Stimulated activated CD4-positive, alpha-beta T cell treated with anti-CD3 and anti-CD28 coated beads, Interleukin-15, amount 100 ng/mL, for 1 hour (primary cell): Measurements from ENCODE around the gene TBC1D9.
"Not testable (repeated sequence)": the region's sequence is repeated elsewhere in the genome, so short reads cannot be mapped to it uniquely, and the experiment has no call there.

Experiments used
- DNase-seq, 2 donors: peaks; one replicate each; pipeline ENCODE4 v3.0.0-alpha.2; 2020; ENCODE audit warnings: low read depth in 1 of 2, low spot score in 1 of 2

Gene TBC1D9

DNA sequence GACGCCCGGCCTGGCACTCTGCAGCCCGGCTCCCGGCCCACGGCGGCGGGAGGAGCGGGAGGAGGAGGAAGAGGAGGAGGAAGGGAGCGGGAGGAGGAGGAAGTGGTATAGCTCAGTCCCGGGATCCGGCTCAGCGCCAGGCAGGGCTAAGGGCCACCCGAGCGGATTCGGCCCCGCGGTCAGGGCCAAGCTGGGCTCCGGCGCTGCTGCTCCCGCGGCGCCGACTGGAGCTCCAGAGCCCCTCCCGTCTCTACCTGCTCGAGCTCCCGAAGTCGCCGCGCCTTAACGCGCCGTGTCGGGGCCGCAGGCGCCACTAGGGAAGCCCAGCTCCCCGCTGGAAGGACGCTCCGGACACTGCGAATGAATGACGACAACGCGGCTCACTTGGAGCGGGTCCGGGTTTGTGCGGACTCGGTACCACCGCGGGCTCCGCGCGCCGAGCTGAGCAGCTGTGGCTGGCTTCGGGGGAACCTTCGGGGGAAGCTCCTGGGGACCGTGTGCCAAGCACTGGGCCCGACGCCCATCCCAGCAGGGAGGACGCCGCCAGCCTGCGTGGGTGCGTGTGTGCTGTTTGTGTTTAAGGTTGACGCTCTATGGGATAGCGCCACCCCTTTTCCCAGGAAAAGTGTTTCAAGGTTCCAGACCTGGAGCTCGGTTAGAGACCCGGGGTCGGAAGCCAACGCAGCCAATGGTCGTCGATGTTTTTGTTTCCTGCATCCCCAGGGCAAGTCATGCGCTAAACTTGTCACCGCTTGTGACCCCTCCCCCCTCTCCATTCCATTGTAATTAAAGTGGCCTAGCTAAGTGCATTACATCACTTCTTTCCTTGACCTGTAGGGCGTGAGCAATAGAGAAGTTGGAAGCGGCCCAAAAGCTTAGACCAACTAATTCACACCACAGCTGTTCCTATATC lies at the start of gene TBC1D9:
TBC1D9 (minus strand) TSS at position 67 of the 913 bp plus-strand sequence. CDS start 340 bp downstream, outside the sequence.
- no peak for DNase-seq

DNA sequence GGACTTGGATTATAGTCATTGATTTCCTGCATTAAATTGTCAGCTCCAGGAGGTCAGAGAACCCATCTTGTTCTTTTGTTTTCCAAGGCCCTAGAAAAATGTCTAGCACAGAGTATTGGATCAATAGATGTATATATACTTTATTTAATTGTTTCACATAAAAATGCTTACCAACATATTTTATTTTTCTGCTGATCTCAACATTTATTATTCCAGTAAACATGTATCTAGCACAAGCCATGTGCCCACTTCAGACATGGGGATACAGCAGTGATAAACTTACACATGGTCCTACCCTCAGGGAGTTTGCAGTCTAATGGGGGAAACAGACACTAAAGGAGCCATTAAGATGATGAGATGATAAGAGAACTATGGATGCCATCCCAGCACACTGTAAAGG lies 49.1 kb upstream of the TBC1D9 start:
- DNase-seq, result no peak

DNA sequence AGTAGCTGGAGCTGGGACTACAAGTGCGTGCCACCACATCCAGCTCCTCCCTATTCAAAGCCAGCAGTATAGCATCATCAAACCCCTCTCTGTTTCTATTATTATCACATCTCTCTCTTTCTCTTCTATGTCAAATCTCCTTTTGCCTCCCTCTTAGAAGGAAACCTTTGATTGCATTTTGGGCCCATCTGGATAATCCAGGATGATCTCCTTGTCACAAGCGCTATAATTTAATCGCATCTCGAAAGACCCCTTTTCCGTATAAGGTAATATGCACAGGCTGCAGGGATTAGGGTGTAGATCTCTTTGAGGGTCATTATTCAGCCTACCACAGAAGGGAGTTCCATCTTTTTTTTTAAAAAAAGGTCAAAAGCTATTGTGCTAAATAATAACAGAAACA lies 46.4 kb upstream of the TBC1D9 start:
- no peak for DNase-seq

DNA sequence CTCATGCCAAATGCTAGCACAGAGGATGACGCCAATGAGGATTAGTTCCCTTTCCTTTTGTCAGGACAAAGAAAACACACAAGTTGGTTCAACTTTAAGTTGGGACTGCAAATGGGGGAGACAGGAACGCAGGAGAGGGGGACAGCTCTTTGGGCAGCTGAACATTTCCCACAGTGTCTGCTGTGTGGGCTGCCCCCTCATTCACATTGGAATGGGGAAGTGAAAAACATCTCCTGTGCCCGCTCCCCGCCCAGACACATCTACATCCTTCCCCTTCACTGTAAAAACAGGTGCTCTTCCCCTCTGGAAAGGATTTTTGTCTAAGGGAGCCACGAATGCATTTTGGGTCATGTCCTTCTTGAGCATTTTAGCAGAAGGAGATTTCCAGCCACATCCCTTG lies 44.5 kb upstream of the TBC1D9 start:
- DNase-seq, result no peak

DNA sequence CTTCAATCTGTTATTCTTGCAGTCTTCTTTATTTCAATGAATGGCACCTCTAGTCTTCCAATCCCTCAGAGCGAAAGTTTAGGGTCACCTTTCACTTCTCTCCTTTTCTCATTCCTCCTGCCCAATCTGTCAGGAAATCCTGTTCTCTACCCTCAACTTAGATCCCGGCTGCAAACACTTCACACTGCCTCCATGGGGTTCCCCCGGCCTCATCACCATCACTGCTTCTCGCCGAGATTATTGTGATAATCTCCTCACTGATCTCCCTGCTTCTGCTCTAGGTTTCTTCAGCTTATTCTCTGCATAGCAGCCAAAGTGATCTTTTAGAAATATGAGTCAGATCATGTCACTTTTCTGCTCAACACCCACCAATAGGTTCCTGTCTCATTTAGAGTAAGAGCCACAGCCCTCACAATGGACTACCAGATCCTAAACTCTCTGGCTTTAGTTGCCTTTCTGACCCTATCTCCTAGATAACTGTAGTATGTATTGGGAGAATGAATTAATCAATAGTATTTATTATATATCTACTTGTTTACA lies 43.6 kb upstream of the TBC1D9 start:
- no peak for DNase-seq

DNA sequence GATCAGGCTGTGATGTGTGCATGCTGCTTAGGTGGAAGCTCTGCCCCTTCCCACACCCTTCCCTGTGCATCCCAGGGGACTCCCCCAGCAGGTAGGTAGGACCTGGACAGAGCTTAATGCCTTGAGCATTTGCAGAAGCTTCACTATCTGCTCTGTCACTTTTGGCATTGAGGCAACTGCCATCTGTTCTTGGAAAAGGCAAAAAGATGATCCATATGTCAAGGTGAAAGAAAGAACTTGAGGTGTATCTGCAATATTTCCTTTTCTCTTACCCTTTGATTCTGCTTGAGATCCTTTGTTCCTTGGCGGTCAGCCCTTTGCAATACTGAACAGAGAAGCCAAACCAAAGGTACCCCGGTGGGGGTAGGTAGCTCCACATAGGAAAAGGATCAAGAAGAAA lies 37.1 kb upstream of the TBC1D9 start:
- DNase-seq, result no peak

DNA sequence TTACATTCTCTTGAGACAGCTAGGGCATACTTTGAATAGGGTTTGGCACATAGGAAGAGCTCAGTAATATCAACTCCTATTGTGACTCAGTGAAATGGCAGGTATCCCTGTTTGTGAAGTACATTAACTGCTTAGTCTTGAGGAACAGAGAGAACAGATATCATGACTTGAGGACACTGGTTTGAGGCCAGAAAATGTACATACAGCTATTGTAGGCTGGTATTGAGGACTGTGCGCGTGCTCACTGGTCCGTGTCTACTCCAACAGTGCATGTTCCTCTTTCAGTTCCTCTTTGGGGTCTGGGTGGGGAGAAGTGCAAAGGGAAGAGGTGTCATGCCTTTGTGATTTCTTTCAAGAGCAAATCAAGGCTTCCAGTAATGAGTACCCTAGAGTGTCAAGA lies 34.6 kb upstream of the TBC1D9 start:
- no peak for DNase-seq

DNA sequence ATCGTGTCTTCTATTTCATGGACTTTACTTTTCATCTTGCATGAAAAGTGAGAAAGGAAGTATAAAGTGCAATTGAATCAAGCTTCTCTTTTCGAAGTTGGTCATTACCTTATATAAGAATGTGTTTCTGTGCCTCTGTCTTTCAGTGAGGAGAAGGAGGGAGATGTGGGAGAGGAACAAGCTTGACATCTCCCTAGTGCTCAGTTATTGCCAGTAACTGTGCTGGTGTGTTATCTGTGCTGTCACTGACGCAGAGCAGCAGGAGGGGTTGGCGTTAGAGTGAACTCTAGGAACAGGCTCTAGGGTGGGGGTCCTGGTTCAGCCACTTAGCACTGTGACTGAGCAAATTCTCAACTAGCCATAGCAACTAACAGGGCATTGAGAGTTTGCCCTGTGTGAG lies 34.0 kb upstream of the TBC1D9 start:
- DNase-seq, result no peak

DNA sequence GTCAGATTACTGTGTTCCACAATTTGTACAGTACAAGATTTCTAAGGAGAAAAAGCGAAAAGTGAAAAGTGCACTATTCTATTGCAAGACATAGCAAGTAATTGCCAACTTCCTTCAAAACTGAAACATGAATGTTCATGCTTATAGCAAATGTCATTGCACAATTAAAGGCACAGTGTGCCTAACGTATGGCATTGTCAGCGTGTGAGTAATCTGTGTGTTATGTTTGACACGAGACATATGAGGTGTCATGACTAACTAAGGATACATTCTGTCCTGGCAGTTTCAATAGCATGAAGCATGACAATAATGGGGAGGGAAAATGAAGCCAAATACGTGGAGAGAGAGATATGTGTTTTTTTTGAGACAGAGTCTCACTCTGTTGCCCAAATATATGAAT lies 33.6 kb upstream of the TBC1D9 start:
- DNase-seq, result no peak

DNA sequence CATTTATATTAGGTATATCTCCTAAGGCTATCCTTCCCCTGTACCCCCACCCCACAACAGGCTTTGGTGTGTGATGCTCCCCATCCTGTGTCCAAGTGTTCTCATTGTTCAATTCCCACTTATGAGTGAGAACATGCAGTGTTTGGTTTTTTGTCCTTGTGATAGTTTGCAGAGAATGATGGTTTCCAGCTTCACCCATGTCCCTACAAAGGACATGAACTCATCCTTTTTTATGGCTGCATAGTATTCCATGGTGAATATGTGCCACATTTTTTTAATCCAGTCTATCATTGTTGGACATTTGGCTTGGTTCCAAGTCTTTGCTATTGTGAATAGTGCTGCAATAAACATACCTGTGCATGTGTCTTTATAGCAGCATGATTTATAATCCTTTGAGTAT lies 26.6 kb upstream of the TBC1D9 start:
- DNase-seq, result not testable (repeated sequence)

DNA sequence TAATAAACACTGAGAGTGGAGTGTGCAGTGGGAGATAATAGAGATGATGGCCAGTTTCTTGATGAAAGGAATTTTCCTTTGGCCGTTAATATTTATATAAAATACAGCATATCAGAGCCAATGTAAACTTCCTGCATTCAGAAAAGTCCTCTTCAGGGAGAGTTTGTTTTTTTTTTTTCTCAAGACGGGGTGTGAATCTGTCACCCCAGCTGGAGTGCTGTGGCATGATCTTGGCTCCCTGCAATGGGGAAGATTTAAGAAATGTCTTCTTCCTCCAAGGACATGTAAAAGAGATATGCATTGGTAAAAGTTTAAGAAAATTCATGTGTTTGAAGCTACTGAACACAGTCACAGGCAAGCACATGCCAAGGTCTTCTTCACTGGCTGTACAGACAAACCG lies 25.4 kb upstream of the TBC1D9 start:
- no peak for DNase-seq

DNA sequence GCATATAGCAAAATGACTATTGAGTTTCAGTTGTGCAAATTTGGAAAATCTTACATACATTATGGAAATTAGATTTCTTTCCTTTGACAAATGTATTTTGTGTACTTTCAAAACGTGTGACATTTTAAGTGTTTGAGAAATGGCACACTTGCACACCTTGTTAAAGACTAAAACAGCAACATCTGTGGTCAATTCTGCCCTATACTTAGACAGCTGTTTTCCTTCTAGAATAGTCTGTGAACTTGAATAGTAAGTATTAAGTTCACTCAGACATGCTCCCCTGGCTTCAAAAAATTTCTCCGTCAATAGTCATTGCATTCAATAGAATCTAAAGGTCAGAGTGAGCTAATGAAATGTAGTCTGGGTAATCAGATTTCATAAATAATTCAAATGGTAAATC lies 21.7 kb upstream of the TBC1D9 start:
- no peak for DNase-seq

DNA sequence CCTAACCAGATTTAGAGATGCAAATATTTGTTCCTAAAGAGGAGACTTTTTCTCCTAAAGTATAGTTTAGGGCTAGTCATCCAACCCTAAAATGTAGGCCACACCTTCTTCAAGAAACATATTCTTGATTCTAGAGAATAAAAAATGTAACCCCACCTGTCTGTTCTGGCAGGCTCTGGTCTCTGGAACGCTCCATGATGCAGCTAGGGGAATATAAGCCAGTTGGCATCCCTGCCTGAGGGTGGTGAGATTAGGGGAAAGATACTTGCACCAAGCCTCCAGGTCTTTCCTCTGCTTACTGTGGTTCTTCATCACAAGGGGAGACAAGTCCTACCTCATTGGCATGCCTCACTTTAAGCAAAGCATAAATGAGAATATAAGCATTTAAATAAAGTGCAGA lies 21.2 kb upstream of the TBC1D9 start:
- DNase-seq, result no peak

DNA sequence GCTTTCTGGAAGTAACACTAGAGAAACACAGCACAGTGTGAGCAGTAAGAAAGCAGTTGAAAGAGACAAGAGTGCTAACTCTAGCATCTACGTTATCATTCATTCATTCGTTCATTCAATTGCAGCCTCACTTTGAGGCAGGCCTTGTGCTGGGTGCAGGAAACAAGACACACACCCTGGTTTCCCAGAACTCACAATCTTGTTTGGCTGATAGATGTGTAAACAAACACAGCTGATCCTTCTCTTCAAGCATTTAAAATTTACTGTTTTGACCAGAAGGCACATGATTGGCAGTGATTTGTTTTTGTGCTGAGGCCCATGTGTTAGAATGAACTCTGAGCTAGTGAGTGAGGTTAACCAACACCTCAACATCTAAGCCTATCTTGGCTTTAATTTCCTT lies 20.4 kb upstream of the TBC1D9 start:
- no peak for DNase-seq

DNA sequence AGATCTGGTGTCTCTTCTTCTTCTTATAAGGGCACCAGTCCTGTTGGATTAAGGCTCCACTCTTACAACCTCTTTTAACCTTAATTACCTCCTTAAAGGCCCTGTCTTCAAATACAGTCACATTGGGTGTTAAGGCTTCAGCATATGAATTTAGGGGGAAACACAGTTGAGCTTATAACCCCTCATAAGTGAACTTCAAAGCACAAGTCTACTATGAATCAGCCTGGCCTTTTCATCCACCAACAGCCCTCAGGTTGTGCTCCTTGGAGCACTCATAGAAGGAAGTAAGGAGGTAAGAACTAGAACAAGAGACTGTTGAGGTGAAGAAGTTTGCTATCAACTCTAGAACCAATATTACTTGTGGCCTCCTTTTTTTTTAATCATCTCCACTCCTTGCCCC lies 18.8 kb upstream of the TBC1D9 start:
- no peak for DNase-seq

DNA sequence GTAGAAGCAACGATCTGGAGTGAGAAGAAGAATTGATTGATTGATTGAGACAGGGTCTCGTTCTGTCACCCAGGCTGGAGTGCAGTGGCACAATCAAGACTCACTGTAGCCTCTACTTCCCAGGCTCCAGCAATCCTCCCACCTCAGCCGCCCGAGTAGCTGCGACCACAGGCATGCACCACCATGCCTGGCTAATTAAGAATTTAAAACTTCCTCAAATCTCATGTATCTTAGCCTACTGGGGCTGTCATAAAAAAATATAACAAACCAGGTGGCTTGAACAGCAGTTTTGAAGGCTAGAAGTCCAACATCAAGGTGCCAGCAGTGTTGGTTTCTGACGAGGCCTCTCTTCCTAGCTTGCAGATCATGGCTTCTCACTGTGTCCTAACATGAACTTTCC lies 18.3 kb upstream of the TBC1D9 start:
- DNase-seq, result no peak

DNA sequence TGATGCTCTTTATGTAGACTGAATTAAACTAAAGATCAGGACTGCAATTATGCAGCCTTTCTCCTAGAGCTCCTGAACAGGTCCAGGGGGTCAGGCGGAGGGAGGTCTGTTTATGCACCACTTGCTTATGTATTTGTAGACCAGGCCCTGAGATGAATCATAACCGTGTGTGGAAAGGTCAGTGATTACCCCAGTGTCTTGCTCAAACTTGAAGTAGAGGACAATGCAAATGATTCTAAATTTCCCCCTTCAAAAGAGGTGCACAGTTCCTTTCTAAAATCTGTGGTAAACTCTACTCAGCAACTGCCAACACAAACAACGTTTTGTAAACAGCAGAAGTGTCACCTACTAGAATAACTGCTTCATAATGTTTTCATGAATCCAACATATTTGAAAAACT lies 13.0 kb upstream of the TBC1D9 start:
- DNase-seq, result no peak

DNA sequence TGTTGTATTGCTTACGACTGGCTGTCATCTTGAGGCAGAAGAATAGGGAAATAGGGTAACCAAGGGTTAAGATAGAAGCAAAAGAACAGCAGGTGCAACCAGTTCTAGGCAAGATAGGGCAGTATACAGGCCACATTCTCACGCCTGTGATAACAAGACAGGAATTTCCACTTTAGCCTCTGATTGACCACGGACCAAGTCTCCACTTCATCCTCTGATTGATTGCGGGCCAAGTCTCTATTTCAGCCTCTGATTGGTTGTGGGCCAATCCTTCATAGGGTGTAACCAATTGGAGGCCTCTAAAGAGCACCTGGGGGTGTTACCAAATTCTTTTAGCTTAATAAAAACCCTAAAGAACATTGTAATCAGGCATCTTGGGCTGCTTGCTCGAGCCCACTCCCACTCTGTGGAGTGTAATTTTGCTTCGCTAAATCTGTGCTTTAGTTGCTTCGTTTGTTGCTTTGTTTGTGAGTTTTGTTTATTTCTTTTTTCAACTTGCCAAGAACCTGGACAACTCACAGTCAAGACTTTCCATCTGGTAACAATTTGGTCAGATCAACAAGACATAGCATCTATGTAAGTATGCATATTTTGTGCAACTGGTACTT lies 8.7 kb upstream of the TBC1D9 start:
- no peak for DNase-seq

DNA sequence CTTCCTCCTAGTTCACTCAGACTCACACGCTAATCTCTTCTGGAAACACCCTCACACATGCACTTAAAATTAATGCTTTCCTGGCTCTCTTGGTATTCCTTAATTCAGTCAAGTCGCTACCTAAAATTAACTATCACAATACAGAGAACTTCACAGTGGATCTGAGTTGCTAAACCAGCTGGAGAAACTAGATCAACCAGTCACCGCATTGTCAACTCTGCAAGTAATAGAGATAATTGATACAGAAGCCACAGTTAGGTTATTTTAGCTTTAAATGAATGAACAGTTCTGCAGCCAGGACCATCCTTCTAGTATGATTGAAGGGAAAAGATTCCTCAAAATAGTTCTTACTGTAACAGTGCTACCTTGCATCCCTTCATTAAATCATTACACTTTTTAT lies 6.0 kb upstream of the TBC1D9 start:
- no peak for DNase-seq

DNA sequence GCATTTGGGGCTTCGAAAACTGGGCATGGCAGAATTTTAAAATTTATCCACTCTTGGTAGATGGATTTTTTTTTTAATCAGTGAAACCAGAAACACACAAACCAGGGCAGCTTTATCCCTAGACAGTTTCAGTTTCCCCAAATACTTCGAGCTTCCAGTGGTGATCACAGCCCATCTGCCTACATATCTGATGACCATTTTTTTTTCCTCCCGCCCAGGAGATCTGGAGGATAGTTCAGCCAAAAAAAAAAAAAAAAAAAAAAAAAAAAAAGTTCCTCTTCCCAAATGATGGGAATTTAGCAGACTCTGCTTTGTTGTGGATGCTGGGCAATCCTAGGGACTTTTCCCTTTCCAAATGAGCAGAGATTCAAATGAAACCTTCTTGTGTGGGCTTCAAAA lies 1.0 kb upstream of the TBC1D9 start:
- DNase-seq, result no peak

DNA sequence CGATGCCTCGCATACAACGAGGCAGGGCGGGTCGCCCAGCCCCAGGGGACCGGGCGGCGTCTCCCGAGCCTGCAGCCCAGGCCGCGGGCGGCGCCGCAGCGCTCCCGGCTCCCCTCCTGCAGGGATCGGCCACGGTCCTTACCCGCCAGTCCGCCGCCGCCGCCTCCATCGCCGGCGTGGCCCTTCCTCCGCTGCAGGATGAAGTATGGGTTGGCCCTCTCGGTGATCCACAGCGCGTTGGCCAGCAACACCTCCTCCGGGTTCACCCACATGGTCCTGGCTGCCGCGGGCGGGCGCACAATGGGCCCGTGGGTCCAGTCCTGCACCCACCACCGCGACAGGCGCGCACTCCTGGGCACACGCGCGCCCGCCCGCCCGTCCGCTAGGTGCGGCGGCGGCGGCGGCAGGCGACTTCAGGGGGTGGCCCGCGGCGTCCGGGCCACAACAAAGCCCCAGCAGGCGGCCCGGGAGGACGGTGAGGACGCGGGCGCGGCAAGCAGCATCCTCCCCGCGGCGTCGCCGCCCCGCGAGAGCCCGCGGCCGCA lies 339 bp downstream of the TBC1D9 start:
- DNase-seq, result no peak
